NCI-H1436 (cell line): ENCODE results near the gene VAV1.
A peak's percentile ranks its signal among the peaks of the same experiment; 100 is the strongest.
"Not testable (repeated sequence)": the region's sequence is repeated elsewhere in the genome, so short reads cannot be mapped to it uniquely, and the experiment has no call there.

Experiments
- DNase-seq: peaks from one replicate; lab custom pipeline; 2025; lab: John Stamatoyannopoulos, UW

The VAV1 gene

GRCh38 chr19:6790194-6791128 lies 18.0 kb downstream of the VAV1 start:
- no peak for DNase-seq

- DNase-seq, result no peak
These were observed 18.7 kb downstream of the VAV1 start for GRCh38 chr19:6791237-6791636.

DNA sequence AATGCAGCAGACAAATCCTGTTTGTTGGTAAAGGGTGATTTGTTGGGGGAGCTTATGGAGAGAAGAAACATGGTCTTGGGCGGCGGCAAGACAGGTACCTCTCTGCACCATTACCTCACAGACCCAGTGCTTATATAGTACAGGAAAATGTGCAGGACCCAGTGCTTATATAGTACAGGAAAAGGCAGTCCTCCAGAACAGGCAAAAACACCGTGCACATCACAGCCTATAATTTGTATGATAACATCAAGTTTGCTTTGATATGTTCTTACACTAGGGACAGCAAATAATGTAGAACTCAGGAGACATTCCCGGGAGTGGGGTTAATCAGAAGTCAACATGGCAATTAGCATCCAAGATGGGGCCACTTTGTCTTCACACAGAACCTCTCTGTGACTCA lies 20.9 kb downstream of the VAV1 start:
- no peak for DNase-seq

DNA sequence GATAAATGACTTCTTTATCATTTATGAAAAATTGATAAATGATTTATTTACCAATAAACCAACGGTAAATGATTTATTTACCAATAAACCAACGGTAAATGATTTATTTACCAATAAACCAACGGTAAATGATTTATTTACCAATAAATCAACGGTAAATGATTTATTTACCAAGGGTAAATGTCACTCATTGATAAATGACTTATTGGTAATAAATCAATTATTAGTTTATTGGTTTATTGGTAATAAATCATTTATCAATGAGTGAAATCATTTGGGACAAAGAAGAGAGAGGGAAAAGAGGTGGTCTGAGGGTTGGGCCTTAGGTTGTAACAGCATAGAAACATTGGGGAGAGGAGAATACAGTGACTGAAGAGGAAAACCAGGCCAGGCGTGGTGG lies 21.5 kb downstream of the VAV1 start:
- no peak for DNase-seq

DNA sequence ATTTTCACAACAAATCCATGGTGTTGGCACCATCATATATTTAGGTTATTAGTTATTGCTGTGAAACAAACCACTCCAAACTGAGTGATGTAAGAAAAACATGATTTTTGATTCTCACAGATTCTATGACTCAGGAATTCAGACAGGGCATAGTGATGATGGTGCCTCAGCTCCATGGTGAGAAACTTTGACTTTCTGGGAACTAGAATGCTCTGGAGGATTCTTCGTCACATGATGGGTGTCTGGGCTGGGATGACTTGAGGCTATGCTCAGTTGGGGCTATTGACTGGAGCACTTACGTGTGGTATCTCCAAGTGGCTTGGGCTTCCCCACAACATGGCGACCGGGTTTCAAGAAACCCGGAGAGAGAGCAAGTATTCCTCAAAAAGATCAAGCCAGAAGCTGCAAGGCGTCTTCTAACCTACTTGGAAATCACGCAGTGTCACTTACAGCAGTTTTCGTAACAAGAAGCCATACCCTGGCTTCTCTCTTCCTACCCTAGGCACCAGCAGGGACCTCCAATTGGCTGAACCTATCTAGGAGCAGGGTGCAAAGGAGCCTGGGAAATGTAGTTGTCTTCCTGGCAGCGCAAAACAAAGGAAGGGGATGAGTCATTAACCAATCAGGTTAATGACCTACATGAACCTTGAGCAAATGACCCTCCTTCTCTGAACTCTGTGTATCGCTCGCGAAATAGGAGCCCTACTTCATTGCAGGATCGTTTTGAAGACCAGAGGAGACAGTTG lies 22.4 kb downstream of the VAV1 start:
- no peak for DNase-seq

DNA sequence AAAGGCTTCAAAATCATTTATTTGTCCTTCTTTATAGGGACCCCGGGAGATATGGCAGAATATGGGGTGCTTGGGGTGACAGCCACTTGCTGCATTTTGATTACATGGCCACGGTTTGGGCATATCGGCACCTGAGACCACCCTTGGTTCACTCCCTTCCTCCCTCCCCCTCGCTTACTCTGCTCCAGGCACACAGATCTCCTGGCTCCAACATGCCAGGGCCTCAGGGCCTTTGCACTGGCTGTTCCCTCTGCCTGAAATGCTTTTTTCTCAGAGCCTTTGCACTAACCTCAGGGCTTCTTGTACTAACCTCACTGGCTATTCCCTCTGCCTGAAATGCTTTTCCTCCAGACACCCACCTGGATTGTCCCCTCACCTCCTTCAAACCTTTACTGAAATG lies 23.8 kb downstream of the VAV1 start:
- DNase-seq, result no peak

DNA sequence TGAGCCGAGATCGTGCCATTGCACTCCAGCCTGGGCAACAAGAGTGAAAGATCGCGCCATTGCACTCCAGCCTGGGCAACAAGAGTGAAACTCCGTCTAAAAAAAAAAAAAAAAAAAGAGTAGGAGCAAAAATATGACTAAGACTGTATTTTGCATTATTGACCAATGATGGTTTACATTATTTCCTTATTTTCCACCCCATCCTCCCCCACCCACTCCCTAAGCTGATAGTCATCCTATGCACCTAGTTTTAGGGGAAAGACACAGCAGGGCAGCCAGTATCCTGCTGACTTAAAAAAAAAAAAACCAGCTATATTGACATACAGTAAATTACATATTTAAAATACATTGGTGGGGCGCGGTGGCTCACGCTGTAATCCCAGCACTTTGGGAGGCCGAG lies 25.1 kb downstream of the VAV1 start:
- DNase-seq, result no peak

DNA sequence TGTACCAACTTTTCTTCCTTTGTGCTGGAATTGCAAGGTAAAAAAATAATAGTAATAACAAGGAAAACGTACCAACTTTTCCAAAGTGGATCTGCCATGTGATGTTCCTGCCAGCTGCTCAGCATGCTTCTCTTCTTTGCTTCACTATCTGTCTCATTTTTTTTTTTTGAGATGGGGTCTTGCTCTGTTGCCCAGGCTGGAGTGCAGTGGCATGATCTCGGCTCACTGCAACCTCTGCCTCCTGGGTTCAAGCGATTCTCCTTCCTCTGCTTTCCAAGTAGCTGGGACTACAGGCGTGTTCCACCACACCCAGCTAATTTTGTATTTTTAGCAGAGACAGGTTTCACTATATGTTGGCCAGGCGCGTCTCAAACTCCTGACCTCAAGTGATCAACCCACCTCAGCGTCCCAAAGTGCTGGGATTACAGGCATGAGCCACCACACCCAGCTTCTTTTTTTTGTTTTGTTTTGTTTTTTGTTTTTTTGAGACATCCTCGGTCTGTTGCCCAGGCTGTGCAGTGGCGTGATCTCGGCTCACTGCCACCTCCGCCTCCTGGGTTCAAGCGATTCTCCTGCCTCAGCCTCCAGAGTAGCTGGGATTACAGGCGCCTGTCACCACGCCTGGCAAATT lies 27.8 kb downstream of the VAV1 start:
- not testable (repeated sequence) for DNase-seq

DNA sequence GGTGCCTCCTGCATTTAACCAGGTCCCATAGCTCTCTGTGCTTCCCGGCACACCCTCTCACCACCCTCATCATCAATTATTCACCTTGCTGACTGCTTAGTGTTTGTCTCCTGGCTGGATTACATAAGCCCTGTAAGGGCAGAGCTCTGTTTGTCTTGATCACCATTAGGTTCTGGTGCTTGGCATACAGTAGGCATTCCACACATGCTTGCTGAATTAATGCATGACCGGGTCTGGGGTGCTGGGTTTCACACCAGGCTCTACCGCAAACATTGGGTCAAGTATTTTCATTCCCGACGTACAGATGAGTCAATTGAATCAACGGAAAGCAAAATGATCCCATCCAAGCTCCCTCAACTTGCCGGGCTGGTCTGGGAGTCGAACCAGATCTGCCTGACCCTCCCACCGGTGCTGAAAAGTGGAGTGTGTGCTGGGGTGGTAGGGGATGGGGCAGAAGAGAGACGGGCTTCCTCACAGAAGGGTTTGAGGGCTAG lies 28.5 kb downstream of the VAV1 start:
- no peak for DNase-seq

DNA sequence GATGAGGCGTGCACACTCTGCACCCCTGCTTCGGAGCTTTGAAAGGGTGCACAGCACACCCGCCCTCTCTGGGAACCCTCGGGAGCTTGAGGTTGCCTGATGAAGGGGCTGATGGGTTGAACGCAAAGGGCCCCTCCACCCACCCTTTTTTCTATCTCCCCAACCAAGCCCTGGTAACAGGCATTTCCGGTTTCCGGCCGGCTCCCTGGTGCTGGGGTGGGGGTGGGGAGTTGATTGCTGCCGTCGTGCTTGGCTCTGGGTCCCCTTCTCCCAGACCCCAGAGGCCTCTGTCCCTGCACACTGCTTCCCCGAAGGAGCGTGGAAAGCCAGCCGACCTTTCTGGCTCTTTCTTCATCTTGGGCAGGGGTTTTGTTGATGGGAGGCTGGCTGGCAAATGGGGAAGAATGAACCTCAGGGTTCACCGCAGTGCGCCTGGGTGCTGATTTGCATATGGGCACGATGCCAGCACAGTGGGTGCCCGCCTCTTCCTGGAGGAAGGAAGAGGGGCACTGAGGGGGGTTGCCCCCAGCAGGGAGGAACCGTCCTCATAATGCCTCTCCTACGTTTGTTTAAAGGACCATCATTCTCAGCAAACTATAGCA lies 29.1 kb downstream of the VAV1 start:
- DNase-seq, result peak; percentile 80

DNA sequence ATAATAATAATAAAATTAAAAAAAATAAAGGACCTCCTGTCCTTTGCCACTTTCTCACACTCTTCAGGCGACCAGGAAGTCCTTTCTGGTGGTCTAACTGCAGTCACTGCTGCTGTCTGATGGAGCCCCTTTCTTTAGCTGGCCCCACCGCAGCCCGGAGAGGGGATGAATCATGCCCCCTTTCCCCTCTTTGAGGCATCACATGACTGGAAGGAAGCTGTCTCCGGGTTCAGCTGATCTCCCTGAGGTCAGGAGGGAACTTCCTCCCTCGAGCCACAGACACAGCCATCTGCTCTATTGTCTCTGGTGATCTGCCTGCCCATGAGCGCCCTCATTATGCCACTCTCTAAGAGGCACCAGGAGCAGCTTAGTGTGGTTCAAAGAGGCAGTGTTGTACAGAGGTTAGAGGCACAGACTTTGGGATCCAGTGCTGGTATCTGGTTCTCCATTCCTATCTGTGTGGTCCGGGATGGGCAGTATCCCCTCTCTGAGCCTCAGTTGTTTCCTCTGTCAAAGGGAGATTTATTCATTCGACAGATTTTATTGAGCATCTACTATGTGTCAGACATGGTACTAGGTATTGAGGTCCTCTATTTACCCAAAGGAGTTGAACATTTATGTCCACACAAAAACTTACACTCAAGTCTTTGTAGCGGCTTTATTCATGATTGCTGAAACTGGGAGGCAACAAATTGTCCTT lies 30.0 kb downstream of the VAV1 start:
- DNase-seq, result no peak

- no peak for DNase-seq
These were observed 30.5 kb downstream of the VAV1 start for GRCh38 chr19:6803036-6803404.

- no peak for DNase-seq
These were observed 34.0 kb downstream of the VAV1 start for GRCh38 chr19:6806488-6806887.

DNA sequence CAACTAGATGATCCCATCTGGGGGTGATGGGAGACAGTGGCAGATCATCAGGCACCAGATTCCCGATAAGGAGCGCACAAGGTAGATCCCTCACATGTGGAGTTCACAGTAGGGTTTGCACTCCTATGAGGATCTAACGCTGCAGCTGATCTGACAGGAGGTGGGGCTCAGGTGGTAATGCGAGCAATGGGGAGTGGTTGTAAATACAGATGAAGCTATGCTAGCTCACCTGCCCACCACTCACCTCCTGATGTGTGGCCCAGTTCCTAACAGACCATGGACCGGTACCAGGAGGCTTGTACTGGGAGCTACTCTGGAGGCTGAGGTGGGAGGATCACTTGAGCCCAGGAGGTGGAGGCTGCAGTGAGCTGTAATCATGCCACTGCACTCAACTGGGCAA lies 34.8 kb downstream of the VAV1 start:
- no peak for DNase-seq

DNA sequence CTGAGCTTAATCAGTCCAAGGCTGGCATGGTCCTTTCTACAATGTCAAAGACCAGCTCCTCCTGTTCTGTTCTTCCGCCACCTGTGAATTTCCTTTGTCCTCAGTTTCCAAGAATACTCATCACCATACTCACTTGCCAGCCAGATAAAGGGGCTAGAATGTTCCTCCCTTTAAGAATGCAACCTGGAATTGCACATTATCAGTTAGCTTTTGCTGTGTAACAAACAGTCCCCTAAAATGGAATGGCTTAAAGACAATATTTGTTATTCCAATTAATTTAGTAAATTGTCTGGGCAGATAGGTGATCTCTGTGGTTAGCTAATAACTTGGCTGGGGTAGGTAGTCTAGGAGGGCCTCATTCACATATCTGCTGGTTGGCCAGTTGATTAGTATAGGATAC lies 36.0 kb downstream of the VAV1 start:
- no peak for DNase-seq

GRCh38 chr19:6809262-6809661 lies 36.8 kb downstream of the VAV1 start:
- DNase-seq, result no peak

DNA sequence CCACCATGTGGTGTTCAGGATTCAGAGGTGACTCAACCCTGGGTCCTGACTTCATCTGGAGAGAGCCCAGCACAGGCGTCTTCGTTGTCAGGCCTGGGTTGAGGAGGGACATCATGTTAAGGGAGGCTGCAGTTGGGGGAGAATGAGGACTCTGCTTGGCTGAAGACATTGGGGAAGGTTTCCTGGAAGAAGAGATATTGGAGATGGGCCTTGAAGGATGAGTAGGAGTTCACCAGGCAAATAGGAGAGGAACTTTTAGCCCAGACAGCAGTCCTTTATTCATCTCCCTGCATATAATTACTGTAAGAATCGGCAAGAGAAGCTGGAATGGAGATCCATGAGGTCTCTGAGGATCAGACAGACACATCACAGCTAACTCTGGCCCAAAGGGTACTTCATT lies 38.9 kb downstream of the VAV1 start:
- no peak for DNase-seq

DNA sequence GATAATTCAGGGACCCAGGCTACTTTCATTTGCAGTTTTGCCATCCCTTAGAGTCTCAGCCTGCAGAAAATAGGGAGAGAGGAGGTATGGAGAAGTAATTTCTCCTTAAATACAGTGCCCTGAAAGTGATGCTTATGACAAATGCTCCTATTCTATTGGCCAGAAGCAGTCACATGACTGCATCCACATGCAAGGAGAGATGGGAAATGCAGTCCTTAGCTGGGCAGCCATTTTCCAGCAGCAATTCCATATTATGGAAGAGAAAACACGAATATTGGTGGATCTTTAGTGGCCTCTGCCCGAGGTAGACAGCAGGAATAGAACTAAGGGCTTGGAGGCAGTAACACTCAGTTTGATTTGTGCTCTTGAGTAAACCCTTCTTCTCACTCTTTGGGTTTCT lies 39.4 kb downstream of the VAV1 start:
- DNase-seq, result no peak

DNA sequence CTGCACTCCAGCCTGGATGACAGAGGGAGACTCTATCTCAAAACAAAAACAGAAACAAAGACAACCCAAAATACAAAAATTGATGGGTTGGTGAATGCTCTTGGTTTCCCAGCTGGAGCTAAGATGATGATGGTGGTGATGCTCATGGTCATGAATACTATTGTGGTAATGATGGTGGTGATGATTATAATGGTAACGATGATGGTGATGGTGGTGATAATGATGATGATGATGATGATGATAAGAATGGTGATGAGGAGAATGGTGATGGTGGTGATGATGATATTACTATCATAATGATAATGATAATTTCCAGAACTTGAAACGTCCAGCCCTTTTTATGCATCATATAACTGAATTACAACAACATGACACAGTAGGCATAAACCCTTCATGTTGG lies 40.1 kb downstream of the VAV1 start:
- no peak for DNase-seq

GRCh38 chr19:6813659-6814058 lies 41.2 kb downstream of the VAV1 start:
- no peak for DNase-seq

- DNase-seq, result no peak
These were observed 44.7 kb downstream of the VAV1 start for GRCh38 chr19:6817179-6817578.

- DNase-seq, result no peak
These were observed 45.7 kb downstream of the VAV1 start for GRCh38 chr19:6818246-6818645.
